Transverse colon (tissue), 4 donors: ENCODE data around the gene FMO3. TPM values are rescaled to one million over a fixed set of nuclear protein-coding genes. Genes with fewer than 3 reads are reported as not detected.

ENCODE experiments used
- DNase-seq: peaks from one replicate; pipeline ENCODE4 v3.0.0-alpha.2; 2019
- H3K27ac ChIP-seq, 4 donors: fragments of 200-600 bp; sonication (generic); 2 replicates each; pipeline ENCODE4 v1.5.1; 2016 to 2018; ENCODE audit warnings: inconsistent platforms in 4 of 4
- H3K27me3 ChIP-seq: fragments of 200-600 bp; sonication (generic); 2 replicates; pipeline ENCODE4 v1.5.1; 2017; ENCODE audit warnings: inconsistent platforms
- H3K36me3 ChIP-seq, 4 donors: fragments of 200-600 bp; sonication (generic); 2 replicates each; pipeline ENCODE4 v1.5.1; 2017 to 2019; ENCODE audit warnings: inconsistent platforms in 4 of 4
- H3K4me1 ChIP-seq, 4 donors: fragments of 200-600 bp; sonication (generic); 2 replicates each; pipeline ENCODE4 v1.5.1; 2017 to 2020; ENCODE audit warnings: inconsistent platforms in 4 of 4
- H3K4me3 ChIP-seq, 4 donors: fragments of 200-600 bp; sonication (generic); 1 replicate in 1 of 4; 2 replicates in 3 of 4; pipeline versions ENCODE4 v1.5.1 to v1.6.1; 2017 to 2019; ENCODE audit warnings: inconsistent platforms in 4 of 4
- H3K9me3 ChIP-seq, 2 donors: fragments of 200-600 bp; sonication (generic); 2 replicates each; pipeline ENCODE4 v1.5.1; 2017 to 2019; ENCODE audit warnings: inconsistent platforms in 2 of 2
- CTCF ChIP-seq, 5 experiments: fragments of 200-600 bp in 3 of 5; fragments of 450-650 bp in 2 of 5; sonication (generic) in 3 of 5; IDR thresholded peaks; 1 replicate in 2 of 5; 2 replicates in 3 of 5; pipeline ENCODE4 v1.5.1; 2016 to 2017; ENCODE audit warnings: antibody characterized with exemption in 5 of 5, inconsistent platforms in 3 of 5, mild to moderate bottlenecking in 2 of 5, moderate library complexity in 1 of 5
- EP300 ChIP-seq: sonication (generic); formaldehyde crosslinking; IDR thresholded peaks from one replicate; pipeline ENCODE4 v1.6.1; 2017; ENCODE audit warnings: antibody characterized with exemption, low read depth
- POLR2A ChIP-seq: fragments of 450-650 bp; IDR thresholded peaks from one replicate; pipeline ENCODE4 v1.6.1; 2016; ENCODE audit warnings: antibody characterized with exemption, mild to moderate bottlenecking, moderate library complexity
- POLR2AphosphoS5 ChIP-seq, 3 donors: sonication (generic); formaldehyde crosslinking; IDR thresholded peaks; one replicate each; pipeline ENCODE4 v1.6.1; 2016; ENCODE audit warnings: antibody characterized with exemption in 3 of 3
- WGBS, 2 donors: methylation state at CpG; one replicate each; pipeline ENCODE4 v1.1.5; 2018; ENCODE audit warnings: low coverage in 1 of 2; 5-methylcytosine and 5-hydroxymethylcytosine counted together
- in situ Hi-C, 4 donors: fragments of 200-750 bp; cut with MboI; loops; one replicate each; pipeline versions ENCODE4 v1.15.0 to v1.15.1; 2017; ENCODE audit warnings: low sequenced_read_pairs in 3 of 4, low pct_ligation_motif_present in 1 of 4, low pct_unique_long_range_greater_than_20kb in 1 of 4
- intact Hi-C: fragments of 100-400 bp; cut with DNase I; formaldehyde crosslinking; loops from one replicate; pipeline ENCODE4 v1.15.1; 2023; ENCODE audit warnings: low total_unique reads
- total RNA-seq, 4 donors: library from RNA; depleted of rRNA; stranded (reverse); fragments of >200 nt; gene quantifications; one replicate each; pipeline ENCODE4 v1.1.0, GENCODE V29; 2016

Gene FMO3
- total RNA-seq = 1 to 10 TPM in 2 of 4 donors, under 1 TPM in 1, not detected in 1; 0.55 to 1.9 (median 1.7) TPM

DNA sequence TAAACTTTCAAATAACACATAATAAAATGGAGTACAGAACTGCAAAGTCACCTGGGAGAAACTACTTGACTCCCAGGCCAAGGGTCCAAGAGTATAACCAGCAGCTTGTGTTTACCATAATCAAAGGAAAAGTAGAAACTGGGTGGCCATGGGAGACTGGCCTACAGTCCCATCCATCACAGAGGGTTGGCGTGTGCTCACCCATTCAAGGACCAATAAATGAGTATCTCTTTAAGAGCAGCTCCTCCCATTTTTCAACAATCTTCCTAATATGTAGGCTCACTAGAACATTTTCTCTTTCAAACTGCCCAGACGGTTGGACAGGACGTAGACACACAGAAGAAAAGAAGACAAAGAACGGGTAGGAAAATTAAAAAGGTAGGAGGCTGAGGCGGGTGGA lies at the start of gene FMO3:
TSS of gene FMO3 (plus strand) at position 302 of the 400 bp plus-strand sequence. CDS start 1,754 bp downstream, outside the sequence.
- DNase-seq = no peak
- Histone ChIP-seq H3K4me3 (no peak within 1 kb of the TSS), H3K27me3 (no peaks in the 10 kb centered on the region), H3K36me3 (no peaks in the 10 kb centered on the region), H3K27ac (no peak within 1 kb of the TSS), H3K4me1 (no peaks in the 10 kb centered on the region), H3K9me3 (no peaks in the 10 kb centered on the region)
- WGBS, 2 donors = 85 to 86% methylated on average over 5 of the region's 5 CpGs
- in situ Hi-C loops (no loop called here), intact Hi-C loops (no loop called here)
- TF ChIP-seq POLR2AphosphoS5 (IDR thresholded peaks at IDR 0.05) = no peak
- TF ChIP-seq EP300 = no peak
- no peak for TF ChIP-seq CTCF (IDR thresholded peaks at IDR 0.05)
- no peak for TF ChIP-seq POLR2A

- Histone ChIP-seq H3K4me1 (no peaks in the 10 kb centered on the region), H3K4me3 (no peak overlapping the region), H3K36me3 (no peaks in the 10 kb centered on the region), H3K27me3 (no peaks in the 10 kb centered on the region), H3K9me3 (no peaks in the 10 kb centered on the region), H3K27ac (no peak overlapping the region)
- in situ Hi-C loops = no loop called here
- no peak for DNase-seq
- TF ChIP-seq CTCF (IDR thresholded peaks at IDR 0.05) = no peak
- TF ChIP-seq POLR2A = no peak
- no peak for TF ChIP-seq POLR2AphosphoS5 (IDR thresholded peaks at IDR 0.05)
- no peak for TF ChIP-seq EP300
- WGBS, 2 donors = 67% methylated on average over 2 of the region's 2 CpGs; no CpG with 5 or more reads in 1 of the 2 donors
- intact Hi-C loops = no loop called here
Observed at GRCh38 chr1:171048014-171048413, 42.7 kb upstream of the FMO3 start.

DNA sequence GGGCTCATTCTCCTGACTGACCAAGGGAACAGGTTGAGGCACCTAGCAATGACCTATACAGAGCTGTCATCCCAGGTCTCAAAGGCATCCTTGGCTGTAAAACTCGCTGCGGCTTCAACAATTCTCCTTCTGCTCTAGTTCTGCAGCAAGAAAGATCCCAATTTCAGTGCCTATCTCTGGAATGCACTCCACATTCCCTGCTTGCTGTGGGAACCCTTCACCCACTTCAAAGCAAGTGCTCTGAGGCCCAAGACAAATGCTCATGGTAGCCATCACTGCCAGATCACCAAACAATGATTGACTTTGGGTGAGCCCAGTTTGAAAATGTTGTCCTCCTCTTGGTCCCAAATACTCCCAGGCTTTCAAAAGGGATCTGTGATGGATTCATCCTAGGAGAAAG lies 37.7 kb upstream of the FMO3 start:
- no peak for DNase-seq
- 79% methylated on average over 2 of the region's 2 CpGs; no CpG with 5 or more reads in 1 of the 2 donors for WGBS, 2 donors
- in situ Hi-C loops = no loop called here
- Histone ChIP-seq H3K36me3 (no peaks in the 10 kb centered on the region), H3K4me3 (no peak overlapping the region), H3K27me3 (no peaks in the 10 kb centered on the region), H3K4me1 (no peaks in the 10 kb centered on the region), H3K9me3 (no peaks in the 10 kb centered on the region), H3K27ac (no peak overlapping the region)
- intact Hi-C loops = no loop called here
- TF ChIP-seq CTCF (IDR thresholded peaks at IDR 0.05) (no peak), POLR2AphosphoS5 (IDR thresholded peaks at IDR 0.05) (no peak), POLR2A (no peak), EP300 (no peak)

GRCh38 chr1:171055966-171056643 lies 34.6 kb upstream of the FMO3 start:
- no peak for DNase-seq
- 78% methylated on average over 3 of the region's 3 CpGs; no CpG with 5 or more reads in 1 of the 2 donors for WGBS, 2 donors
- intact Hi-C loops = no loop called here

More at GRCh38 chr1:171055966-171056643, 34.6 kb upstream of the FMO3 start:
- Histone ChIP-seq H3K27me3 (no peaks in the 10 kb centered on the region), H3K27ac (no peak overlapping the region), H3K4me3 (no peak overlapping the region), H3K4me1 (no peaks in the 10 kb centered on the region), H3K36me3 (no peaks in the 10 kb centered on the region), H3K9me3 (no peaks in the 10 kb centered on the region)
- in situ Hi-C loops = no loop called here
- TF ChIP-seq CTCF (IDR thresholded peaks at IDR 0.05) = no peak
- no peak for TF ChIP-seq POLR2AphosphoS5 (IDR thresholded peaks at IDR 0.05)
- TF ChIP-seq POLR2A = no peak
- no peak for TF ChIP-seq EP300
